Kasumi-1 (cell line): ENCODE measurements around the gene CDK14.

ENCODE experiments used
- DNase-seq, 2 experiments: peaks; one replicate each; lab custom pipeline; 2025; lab: John Stamatoyannopoulos, UW

CDK14 gene

DNA sequence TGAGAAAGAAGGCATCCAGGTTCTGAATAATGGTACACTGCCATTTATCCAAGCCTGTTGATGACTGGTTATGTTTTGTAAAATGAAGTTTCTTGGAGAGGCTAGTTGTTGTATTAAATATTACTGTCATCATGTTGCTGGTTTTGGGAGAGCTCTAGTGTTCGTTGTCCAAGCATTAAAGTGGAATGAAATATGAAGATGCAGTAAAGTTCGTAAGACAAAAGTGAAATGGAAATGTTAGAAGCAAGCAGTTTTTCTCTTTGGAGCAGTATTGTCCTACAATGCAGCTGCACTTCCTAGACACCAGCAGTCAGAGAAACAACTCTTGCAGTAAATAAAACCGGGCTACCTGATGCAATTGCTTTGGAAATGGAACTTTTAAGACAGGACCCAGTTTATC lies 511.3 kb downstream of the CDK14 start:
- DNase-seq, result no peak

DNA sequence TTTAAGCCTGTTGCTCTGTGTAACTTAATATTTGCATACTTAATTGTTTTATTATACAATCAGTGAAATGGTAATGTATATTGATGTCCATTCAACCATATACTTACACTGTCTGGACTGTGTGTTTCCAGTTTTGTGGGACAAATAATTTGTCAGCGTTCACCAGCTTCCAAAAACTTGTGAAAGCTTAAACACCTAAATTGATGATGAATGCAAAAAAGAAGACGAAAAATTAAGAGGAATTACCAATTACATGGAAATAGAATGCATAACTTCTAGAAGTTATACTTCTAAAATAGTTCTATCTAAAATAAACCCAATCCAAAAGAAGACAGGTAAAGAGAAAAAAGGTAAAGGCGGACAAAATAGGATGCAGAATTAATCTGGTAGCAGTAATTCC lies 513.1 kb downstream of the CDK14 start:
- no peak for DNase-seq

DNA sequence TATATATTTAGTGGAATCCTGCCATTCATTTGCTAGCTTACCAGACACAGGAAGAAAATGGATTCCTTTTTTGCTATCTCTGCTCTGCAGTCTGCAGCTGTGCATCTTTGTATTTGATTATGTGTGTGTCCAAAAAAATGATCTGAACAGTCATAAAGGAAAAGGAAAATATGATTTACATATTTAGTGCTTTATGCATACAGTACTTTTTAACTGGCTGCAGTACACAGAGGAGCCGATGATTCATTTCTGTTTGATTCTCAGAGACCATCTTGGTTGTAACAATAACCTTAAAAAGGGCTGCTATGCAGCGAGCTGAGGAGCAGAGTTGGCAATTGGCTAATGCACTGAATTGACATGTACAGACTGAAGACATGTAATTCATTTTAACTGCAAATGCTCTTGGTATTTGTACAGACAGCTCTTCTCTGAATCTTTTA lies 516.8 kb downstream of the CDK14 start:
- DNase-seq, result no peak

DNA sequence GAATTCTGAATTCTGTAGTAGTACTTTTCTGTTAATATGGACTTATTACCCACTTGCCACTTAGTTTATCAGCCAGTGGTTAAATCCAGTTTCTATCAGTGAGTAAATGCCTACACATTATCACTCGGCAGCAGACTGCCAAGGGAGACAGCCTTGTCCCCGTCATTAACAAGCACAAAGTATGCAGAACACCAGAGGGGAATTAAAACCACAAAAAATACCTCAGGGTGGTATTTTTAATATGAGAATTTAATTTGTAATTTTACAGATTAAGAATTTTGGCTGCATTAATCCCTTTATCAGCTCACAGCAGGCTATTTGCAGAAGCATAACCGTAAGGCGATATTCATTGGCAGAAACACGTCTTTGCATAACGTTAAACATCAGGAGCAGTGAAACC lies 518.1 kb downstream of the CDK14 start:
- no peak for DNase-seq

DNA sequence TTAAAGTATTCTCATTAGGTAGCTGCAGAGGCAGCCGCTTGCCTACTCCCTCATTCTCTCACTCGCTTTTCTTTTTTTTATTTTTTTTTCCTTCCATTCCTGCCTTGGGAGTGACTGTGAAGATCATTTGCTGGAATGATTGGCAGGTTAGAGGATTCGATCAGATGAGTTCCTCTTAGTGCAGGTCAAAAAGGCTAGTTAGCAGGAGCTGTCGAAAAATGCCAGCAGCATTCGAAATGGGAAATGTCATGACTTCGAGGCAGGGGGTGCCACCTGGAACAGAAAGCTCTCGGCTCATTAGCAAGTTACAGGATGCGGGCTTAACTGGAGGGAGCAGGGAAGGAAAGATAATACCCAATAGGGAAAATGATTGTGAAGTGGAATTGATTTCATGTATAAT lies 530.6 kb downstream of the CDK14 start:
- DNase-seq, result no peak

DNA sequence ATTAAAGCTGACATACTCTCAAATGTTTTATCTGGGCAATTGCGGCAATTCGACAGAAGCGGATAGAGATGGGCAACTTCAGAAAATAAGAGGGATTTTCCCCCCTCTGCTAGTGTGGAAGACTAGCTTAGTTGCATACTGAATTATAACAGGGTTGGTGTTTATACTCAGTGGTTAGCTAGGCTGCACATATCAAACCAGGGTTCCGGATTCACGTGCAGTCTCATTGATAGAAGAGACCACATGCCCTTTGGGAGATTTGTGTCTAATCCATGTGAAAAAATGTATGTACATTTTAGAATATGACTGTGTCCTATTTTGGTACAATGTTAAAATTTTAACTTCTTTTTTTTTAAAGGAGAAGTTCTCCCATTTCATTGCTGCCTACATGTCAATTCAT lies 531.2 kb downstream of the CDK14 start:
- no peak for DNase-seq

DNA sequence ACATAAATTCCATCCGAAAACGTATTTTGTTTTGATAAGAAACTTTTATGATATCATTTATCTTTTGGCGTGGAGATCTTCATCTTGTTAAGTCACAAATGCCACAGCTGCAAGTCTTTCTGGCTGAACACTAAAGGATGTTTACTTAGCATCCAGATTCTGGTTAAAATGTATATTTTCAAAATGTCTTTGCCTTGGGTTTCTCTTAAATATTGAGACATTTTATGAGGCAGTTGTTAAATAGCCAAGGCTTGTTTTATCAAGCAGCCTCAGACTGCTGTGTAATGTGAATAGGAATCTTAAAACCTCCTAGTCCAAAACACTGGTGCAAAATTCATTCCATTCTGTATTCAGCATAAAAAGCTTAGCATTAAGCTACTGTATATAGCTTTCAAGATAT lies 531.8 kb downstream of the CDK14 start:
- DNase-seq, result no peak

DNA sequence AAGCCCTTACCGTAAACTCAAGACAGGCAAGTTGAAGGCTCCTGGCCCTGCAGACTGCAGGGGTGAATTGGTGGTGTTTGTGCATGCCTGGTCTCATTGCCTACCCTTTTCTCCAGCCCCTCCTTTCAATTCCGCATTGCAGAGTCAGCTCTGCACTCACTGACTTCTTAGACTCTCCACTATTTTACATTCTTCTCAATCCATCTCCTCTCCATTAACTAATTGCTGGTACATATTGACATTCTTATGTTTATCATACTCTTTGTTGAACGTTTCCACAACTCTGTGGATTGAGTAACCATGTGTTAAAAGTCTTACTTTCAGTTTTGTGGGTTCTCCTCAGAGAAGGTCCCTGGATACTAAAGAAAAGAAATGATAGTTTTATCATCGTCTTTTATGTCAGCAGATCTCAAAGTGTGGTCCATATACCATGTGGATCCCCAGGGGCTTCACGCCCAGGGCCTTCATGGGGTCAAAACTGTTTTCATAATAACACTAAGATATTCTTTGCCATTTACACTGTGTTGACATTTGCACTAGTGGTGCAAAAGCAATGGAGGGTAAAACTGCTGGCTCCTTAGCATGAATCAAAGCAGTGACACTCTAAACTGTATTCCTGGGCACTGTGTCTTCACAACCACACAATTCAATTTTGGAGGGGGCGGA lies 532.7 kb downstream of the CDK14 start:
- DNase-seq, result no peak

DNA sequence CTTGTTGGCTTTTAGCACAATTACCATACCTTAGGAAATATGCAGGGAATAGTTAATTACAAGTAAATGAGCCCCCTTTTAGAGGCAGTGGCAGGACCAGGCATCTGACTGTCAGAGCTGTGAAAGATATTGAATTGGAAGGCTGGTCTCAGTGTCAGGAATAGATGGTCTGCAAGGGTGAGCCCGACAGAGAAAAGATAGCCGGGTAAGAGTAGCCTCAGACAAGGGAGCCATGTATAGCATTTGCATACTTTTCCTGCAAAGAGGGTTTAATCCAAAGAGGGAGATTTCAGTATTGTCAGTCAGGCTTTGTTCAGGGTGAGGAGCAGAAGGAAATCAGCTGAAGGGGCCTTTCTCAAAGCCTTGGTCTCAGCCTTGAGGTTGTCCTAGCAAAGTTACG lies 539.2 kb downstream of the CDK14 start:
- DNase-seq, result no peak

DNA sequence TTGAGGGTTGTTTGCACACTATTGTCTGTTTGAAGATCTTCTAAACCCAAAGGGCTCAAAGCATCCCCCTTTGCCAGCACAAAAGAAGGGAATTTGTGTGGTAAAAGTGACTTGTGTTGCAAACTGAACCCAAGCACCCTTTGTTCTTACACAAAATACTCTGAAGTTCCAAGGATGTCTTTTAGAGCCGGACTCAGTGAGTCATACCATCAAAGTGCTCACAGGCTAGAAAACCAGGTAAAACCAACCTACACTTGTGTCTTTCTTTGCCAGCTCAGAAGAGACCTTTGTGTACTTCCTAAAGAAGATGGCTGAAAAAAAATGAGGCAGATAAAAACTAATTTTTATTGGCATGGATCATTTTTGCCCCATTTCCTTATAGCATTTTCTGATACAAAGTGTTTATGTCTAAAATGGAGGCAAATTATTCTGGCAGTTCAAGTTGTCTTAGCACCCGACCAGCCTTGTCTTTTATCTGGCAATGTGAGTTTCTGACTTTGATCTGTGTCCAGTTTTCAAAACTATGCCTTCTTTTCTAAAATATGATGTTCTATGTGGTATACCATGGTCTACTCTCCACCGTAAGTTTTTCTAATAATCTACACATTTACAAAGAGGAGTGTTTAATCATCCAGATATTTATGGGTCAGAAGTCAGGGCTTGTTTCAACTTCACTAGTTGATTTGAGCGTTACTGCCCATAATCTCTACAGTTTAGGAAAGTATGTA lies 539.7 kb downstream of the CDK14 start:
- no peak for DNase-seq

DNA sequence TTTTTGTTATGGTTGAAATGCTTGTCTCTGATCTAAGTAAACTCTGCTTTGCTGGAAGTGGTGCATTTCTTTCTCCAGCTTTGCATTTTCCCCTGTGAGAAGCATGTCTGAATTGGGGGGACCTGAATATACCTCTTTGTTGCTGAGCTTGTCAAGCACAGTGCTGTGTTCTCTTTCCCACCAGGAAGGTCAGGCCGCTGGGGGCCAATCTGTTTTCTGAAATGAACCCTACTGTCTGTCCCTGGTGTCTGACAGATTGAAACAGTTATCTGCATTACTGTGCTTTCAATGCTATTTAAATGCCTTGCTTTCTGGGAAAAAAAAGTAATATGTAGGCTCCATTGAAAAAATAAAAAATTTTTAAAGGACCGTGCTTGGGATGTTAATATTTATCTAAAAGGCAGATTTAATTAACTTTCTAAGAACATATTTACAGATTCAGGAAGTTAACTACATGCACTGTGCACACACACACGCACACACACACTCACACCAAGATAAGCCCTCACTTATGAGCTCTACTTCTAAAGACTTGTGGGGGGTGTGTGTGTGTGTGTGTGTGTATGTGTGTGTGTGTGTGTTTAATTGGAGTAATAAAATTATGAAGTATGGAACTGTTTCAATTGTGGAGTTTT lies 541.1 kb downstream of the CDK14 start:
- no peak for DNase-seq

DNA sequence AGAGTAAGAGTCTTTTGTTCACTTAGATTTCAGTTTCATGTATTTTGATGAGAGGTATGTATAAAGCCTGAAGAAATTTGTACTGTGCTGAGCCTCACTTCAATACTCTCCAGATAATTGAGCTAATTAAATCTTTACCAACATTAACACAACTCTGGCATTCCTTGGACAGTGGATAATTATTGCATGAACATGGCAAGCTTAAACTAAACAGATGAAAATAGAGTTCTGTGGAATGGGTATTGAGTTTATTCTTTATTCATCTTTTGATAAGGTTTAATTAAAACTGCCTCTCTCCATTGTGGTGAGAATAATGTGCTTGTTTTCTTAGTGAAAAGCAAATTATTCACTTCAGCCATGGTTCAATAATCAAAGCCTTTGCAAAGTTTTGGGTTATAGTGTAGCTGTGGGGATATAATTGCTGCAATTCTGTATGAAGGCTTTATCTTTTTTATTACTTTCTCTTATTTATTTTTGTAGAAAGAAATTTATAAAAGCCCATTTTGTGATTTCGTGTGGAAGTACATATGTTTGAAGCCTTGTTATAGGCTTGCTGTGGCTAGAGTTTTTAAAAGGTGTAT lies 541.8 kb downstream of the CDK14 start:
- DNase-seq, result no peak

DNA sequence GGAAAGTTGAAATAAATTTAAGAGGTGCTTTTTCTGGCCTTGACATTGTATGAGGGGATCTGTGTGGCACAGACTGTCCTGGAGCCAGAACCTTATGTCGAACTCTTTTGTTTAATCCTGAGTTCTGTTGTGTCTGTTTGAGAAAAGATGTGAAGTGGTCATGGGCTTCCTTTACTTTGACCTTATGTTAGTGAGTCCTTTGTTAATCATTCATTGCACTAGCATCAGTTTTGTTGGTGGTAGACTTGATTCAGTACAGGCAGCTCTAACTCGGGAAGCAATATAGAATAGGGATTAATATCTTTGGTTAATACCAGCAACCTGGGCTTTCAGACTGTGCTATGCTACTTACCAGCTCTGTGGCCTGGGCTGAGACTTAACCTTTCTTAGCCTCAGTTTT lies 544.2 kb downstream of the CDK14 start:
- DNase-seq, result no peak

DNA sequence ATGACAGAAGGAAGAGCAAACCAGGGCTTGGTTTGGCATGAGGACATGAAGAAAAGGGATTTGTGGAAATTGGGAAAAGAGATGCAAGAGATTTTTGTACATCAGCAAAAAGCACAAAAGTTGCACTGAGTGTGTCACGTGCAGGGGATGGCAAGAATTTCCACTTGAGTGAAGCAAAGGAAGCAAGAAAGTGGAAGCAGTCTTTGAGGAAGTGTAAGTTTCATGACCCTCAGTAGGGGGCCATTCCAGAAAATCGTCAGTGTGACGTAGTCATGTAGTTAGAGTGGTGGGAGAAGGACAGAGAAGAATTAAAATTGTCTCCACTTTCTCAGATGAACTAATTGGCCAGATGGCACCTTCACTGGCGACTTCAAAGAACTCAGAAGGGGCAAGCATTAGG lies 544.9 kb downstream of the CDK14 start:
- peak; percentile 23 to 30 for DNase-seq

DNA sequence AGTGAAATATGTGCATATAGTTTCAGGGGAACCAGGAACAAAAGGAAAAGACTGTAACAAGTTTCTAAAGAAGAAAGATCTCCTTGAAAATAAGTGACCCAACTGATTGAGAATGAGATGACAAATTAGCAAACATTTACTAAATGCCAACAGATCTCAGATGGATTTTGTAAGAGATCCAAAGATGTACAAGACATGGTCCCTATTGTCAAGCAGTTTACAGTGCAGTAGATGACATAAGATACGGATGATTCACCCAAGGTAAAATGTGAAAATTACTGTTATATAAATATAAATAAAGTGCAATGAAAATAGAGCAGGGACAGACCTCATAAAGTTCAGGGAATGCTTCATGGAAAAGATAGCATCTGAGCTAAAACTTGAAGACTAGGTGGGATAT lies 546.6 kb downstream of the CDK14 start:
- no peak for DNase-seq

DNA sequence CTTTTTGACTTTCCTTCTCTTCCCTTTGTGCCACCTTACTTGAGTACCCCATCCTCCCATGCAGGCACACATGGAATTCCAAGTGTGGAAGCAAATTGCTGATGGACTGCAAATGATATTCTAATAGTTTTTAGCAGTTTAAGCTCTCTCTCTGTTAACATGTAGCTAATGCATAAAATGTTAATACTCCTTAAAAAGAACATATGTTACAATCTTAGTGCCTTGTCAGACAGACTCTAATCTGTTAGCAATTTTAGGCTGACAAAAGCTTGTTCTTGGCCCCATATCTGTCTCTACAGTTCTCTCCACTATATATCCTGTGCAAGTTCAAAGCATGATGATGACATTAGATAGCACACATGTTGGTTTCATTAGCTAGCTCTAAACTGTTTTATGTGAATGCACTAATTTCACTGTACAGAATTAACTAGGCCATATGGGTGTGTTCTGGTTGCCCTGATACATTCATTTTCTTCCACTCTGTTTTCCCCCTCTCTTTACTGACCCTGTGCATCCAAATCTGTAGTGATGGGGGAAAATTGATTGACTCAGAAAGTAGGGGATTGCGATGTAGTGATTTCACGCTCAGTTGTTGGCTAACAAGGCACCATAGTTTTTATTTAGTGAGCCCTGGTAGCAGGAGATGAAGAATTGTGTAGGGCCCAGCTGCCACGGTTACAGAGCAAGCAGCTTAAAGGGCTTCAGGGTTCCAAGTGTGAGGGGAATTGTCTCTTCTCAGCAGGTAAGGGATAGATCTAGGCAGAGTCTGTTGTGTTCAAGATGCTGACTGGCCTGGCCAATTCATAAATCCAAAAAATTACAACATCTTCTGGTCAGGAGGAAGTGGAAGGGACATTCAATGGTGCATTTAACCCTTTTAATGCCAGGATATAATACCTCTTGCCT lies 553.5 kb downstream of the CDK14 start:
- DNase-seq, result no peak

DNA sequence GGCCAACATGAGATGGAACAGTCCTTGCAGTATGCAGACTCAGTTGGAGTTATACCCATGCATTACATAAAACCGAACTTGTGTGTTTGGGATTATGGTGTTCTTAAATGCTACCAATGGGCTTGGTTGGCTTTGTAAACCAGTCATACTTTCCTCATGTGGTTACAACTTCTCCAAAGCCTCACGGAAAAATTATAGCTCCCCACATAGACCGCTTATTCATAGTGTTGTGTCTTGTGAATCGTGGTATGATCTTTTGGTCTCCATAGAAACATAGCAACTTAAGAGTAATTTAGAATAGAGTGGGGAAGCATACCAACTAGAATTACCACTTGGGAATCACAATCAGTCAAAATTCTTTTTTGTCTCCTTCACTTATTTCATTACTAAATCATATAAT lies 555.8 kb downstream of the CDK14 start:
- DNase-seq, result no peak

DNA sequence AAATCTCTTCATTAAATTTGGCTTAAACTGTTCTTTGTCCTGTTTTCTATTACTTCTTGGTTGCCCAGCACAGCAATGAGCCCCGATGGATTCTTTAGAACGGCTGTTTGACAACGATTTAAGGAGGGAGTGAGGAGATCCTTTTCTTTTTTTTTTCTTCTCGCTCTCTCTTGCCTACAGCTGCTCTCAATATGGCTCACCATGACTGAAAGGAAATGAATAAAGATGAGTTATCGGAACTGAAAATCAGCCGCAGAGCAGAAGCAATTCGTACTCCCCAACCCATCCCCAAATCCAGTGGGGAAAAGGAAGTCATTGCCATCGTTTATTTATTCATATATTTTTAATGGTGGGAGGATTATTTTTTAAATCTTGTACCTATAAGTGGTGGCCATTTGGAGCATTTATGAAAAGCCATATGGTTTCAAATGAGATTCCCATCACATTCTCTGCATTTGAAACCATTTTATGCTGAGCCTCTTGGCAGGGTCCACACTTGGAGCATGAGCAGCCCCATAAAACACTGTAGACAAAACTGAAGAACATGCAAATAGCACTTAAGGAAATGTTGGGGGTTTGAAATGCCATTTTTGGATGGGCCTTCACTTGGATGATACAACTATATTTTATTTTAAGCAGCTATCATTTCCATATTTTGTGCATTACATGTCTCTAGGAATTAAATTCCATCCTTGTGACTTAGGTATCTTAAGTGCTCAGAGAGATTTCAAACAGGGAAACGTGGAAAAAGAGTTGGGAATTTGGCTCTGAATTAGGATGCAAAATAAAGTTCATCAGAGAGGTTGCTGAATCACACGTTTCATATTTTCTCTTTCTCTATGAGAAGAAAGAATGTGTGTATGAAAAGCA lies 560.4 kb downstream of the CDK14 start:
- DNase-seq, result no peak

DNA sequence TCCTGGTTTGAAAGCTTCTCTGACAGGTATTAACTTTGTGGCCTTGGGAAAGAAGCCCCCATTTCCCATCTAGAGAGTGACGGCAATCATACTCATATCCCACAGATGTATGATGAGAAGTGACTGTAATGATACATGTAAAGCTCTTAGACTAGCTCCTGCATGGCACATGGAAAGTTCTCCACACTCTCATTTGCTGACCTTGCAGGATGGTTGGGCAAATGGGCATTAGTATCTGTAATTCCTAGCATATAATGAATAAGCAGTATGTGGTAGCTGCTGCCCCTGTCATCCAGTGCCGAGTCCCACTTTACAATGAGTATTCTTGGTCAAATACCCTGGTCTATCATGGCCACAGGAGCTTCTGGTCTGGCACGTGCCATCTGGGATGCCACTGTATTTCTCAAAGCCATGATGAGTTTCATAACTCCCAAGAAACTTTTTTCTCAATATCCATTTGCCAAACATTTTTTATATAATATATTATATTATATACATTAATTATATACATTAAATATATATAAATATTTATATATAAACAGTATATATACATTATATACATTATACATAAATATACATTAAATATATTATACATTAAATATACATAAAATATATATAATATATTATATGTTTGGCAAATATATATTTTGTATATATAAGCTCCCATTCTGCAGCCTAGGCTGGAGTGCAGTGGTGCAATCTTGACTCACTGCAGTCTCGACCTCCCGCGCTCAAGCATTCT lies 561.6 kb downstream of the CDK14 start:
- DNase-seq, result no peak

DNA sequence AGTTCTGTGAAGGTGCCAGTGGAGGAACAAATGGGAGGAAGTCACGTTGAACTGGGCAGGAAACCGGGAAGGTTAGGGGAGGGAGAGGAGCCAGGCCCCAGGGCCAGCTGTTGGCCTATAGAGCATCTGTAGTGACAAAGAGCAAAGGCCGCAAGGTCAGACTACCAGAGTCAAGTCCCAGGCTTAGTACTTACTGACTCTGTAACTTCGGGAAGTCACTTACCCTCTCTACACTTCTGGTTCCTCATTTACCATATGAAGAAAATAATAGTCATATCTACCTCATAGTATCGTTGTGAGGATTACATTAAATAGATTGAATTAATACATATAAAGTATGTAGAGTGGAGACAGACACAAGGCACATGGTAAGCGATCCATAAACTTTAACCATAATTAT lies 566.3 kb downstream of the CDK14 start:
- peak; percentile 30 to 40 for DNase-seq
